ENCODE results near the gene NUP155. TPM values are rescaled to one million over a fixed set of nuclear protein-coding genes. Genes with fewer than 3 reads are reported as not detected.

The NUP155 gene
- total RNA-seq, 4 donors from 2014 or later = 10.3 to 11.4 (median 10.5) TPM

GRCh38 chr5:37248970-37249814 lies 121.7 kb downstream of the NUP155 start, which contains the start of gene CPLANE1:
CPLANE1 (minus strand) TSS chr5:37249376; CDS start chr5:37247698, 1,678 bp downstream.
- peak; percentile 44 to 61 for DNase-seq
- in situ Hi-C loops (cut with MboI; ENCODE audit: low sequenced_read_pairs in 4 of 4) = no loop called here
- Histone ChIP-seq H3K9me3 (no peaks in the 10 kb centered on the region), H3K4me3 (peak within 1 kb of the TSS; percentile 84 to 98 (median 94)), H3K36me3 (no peaks in the 10 kb centered on the region), H3K27ac (peak within 1 kb of the TSS; percentile 88 to 95 (median 93)), H3K27me3 (no peaks in the 10 kb centered on the region), H3K4me1 (peaks cover 17 to 18% of the 10 kb centered on the region in 2 donors)
- ATAC-seq = peak; percentile 92
- peak in 2 of 5 experiments; percentile 7 to 23 for TF ChIP-seq CTCF (IDR thresholded peaks at IDR 0.05 in 4 of 5, conservative IDR thresholded peaks at IDR 0.05 in 1 of 5)
- peak; percentile 48 to 68 for TF ChIP-seq POLR2A (IDR thresholded peaks at IDR 0.05)
- intact Hi-C loops (cut with DNase I; ENCODE audit: low total_unique reads) = no loop called here

GRCh38 chr5:37248421-37248969 lies 122.4 kb downstream of the NUP155 start:
- TF ChIP-seq CTCF (IDR thresholded peaks at IDR 0.05 in 4 of 5, conservative IDR thresholded peaks at IDR 0.05 in 1 of 5) = no peak
- TF ChIP-seq POLR2A (IDR thresholded peaks at IDR 0.05) = no peak
- intact Hi-C loops (cut with DNase I; ENCODE audit: low total_unique reads) = no loop called here
- Histone ChIP-seq H3K4me1 (peaks cover 17 to 18% of the 10 kb centered on the region in 2 donors), H3K9me3 (no peaks in the 10 kb centered on the region), H3K4me3 (peak overlapping the region; percentile 84 to 98 (median 94)), H3K36me3 (no peaks in the 10 kb centered on the region), H3K27me3 (no peaks in the 10 kb centered on the region), H3K27ac (peak overlapping the region; percentile 88 to 95 (median 93))
- DNase-seq (no peak), ATAC-seq (no peak)
- in situ Hi-C loops (cut with MboI; ENCODE audit: low sequenced_read_pairs in 4 of 4) = no loop called here

- intact Hi-C loops (cut with DNase I; ENCODE audit: low total_unique reads) = no loop called here
- H3K27ac ChIP-seq = no peak overlapping the region
- peaks cover 0 to 3% of the 10 kb centered on the region in 2 donors for H3K36me3 ChIP-seq
- DNase-seq (no peak), ATAC-seq (no peak)
- no peak overlapping the region for H3K4me3 ChIP-seq
- no peaks in the 10 kb centered on the region for H3K9me3 ChIP-seq
- no peak for TF ChIP-seq POLR2A (IDR thresholded peaks at IDR 0.05)
- TF ChIP-seq CTCF (IDR thresholded peaks at IDR 0.05 in 4 of 5, conservative IDR thresholded peaks at IDR 0.05 in 1 of 5) = no peak
- in situ Hi-C loops (cut with MboI; ENCODE audit: low sequenced_read_pairs in 4 of 4) = no loop called here
- H3K27me3 ChIP-seq = no peaks in the 10 kb centered on the region
- peaks cover 17 to 18% of the 10 kb centered on the region in 2 donors for H3K4me1 ChIP-seq
These were observed 123.4 kb downstream of the NUP155 start for GRCh38 chr5:37247496-37247895.

GRCh38 chr5:37247036-37247435 lies 123.9 kb downstream of the NUP155 start:
- H3K36me3 ChIP-seq = peaks cover 0 to 4% of the 10 kb centered on the region in 2 donors
- no peaks in the 10 kb centered on the region for H3K9me3 ChIP-seq
- no peaks in the 10 kb centered on the region for H3K27me3 ChIP-seq
- no peak overlapping the region for H3K27ac ChIP-seq
- H3K4me3 ChIP-seq = no peak overlapping the region
- no peak for TF ChIP-seq POLR2A (IDR thresholded peaks at IDR 0.05)
- no peak for TF ChIP-seq CTCF (IDR thresholded peaks at IDR 0.05 in 4 of 5, conservative IDR thresholded peaks at IDR 0.05 in 1 of 5)
- intact Hi-C loops (cut with DNase I; ENCODE audit: low total_unique reads) = no loop called here
- peaks cover 17 to 18% of the 10 kb centered on the region in 2 donors for H3K4me1 ChIP-seq
- no peak for ATAC-seq
- no peak for DNase-seq
- in situ Hi-C loops (cut with MboI; ENCODE audit: low sequenced_read_pairs in 4 of 4) = no loop called here

Other genes starting within 250 kb of the NUP155 start
- 10 to 100 TPM in 1 of 4 donors, 1 to 10 TPM in 3; 5.3 to 12.5 (median 8.1) TPM for gene CPLANE1, start 121.7 kb downstream of the NUP155 start, total RNA-seq
- 10 to 100 TPM; 15.9 to 24.8 (median 21.5) TPM for gene WDR70, start 8.2 kb upstream of the NUP155 start, total RNA-seq

Data from gastrocnemius medialis (tissue), 4 donors.